Smooth muscle cell (in vitro differentiated cells): ENCODE data around the gene PTPRK. TPM values are rescaled to one million over a fixed set of nuclear protein-coding genes. Genes with fewer than 3 reads are reported as not detected.

Source experiments
- DNase-seq: peaks from one replicate; lab custom pipeline; 2025; ENCODE audit not compliant: unreplicated experiment; lab: John Stamatoyannopoulos, UW
- H2AFZ ChIP-seq: fragments of 200-600 bp; sonication (generic); 2 replicates; pipeline ENCODE4 v1.6.0; 2016; ENCODE audit warnings: antibody characterized with exemption, low read depth, mild to moderate bottlenecking
- H3F3A ChIP-seq: fragments of 200-600 bp; sonication (generic); 2 replicates; pipeline ENCODE4 v1.6.0; 2017; ENCODE audit warnings: antibody characterized with exemption, low read depth
- H3K27ac ChIP-seq: fragments of 200-600 bp; sonication (generic); 2 replicates; pipeline ENCODE4 v1.5.1; 2016; ENCODE audit warnings: low read depth, mild to moderate bottlenecking
- H3K27me3 ChIP-seq: fragments of 200-600 bp; sonication (generic); 2 replicates; pipeline ENCODE4 v1.6.1; 2016; ENCODE audit warnings: low read depth, mild to moderate bottlenecking
- H3K36me3 ChIP-seq: fragments of 200-600 bp; sonication (generic); 2 replicates; pipeline ENCODE4 v1.5.1; 2016; ENCODE audit warnings: low read depth
- H3K4me1 ChIP-seq: fragments of 200-600 bp; sonication (generic); 2 replicates; pipeline ENCODE4 v1.5.1; 2016; ENCODE audit warnings: low read depth
- H3K4me2 ChIP-seq: fragments of 200-600 bp; sonication (generic); 2 replicates; pipeline ENCODE4 v1.6.0; 2016; ENCODE audit warnings: mild to moderate bottlenecking
- H3K4me3 ChIP-seq: fragments of 200-600 bp; sonication (generic); 2 replicates; pipeline ENCODE4 v1.5.1; 2016; ENCODE audit warnings: mild to moderate bottlenecking
- H3K79me2 ChIP-seq: fragments of 200-600 bp; sonication (generic); 2 replicates; pipeline ENCODE4 v1.6.0; 2016; ENCODE audit warnings: low read depth, mild to moderate bottlenecking
- H3K9ac ChIP-seq: fragments of 200-600 bp; sonication (generic); 2 replicates; pipeline ENCODE4 v1.6.0; 2016; ENCODE audit warnings: low read depth
- H3K9me3 ChIP-seq: fragments of 200-600 bp; sonication (generic); replicated peaks from 2 replicates; pipeline ENCODE4 v1.5.1; 2016; ENCODE audit warnings: low read depth
- H4K20me1 ChIP-seq: fragments of 200-600 bp; sonication (generic); 2 replicates; pipeline ENCODE4 v1.6.0; 2016; ENCODE audit warnings: low read depth
- WGBS: methylation state at CpG from one replicate; pipeline ENCODE4 v1.1.7; 2016; ENCODE audit warnings: low lambda C conversion rate; 5-methylcytosine and 5-hydroxymethylcytosine counted together
- polyA plus RNA-seq: library from polyadenylated mRNA; unstranded; fragments of >200 nt; fragmentation: Nextera tagmentation; extraction: Ambion mirVana; gene quantifications from 2 replicates; pipeline ENCODE4 v1.2.1, GENCODE V29; 2016
- total RNA-seq: library from RNA; depleted of rRNA; stranded (reverse); fragments of >200 nt; gene quantifications from 2 replicates; pipeline ENCODE4 v1.2.3, GENCODE V29; 2014
- TF ChIP-seq, protein P1 (sequence below): fragments of 200-600 bp; sonication (generic); IDR thresholded peaks from 2 replicates; pipeline ENCODE4 v1.5.1; 2017; ENCODE audit warnings: borderline replicate concordance, mild to moderate bottlenecking, antibody characterized with exemption; ENCODE audit not compliant: insufficient read depth, poor library complexity, severe bottlenecking

PTPRK gene
- total and polyA plus RNA-seq, 2 experiments from 2014 or later, result 21.7 to 50.4 TPM

DNA sequence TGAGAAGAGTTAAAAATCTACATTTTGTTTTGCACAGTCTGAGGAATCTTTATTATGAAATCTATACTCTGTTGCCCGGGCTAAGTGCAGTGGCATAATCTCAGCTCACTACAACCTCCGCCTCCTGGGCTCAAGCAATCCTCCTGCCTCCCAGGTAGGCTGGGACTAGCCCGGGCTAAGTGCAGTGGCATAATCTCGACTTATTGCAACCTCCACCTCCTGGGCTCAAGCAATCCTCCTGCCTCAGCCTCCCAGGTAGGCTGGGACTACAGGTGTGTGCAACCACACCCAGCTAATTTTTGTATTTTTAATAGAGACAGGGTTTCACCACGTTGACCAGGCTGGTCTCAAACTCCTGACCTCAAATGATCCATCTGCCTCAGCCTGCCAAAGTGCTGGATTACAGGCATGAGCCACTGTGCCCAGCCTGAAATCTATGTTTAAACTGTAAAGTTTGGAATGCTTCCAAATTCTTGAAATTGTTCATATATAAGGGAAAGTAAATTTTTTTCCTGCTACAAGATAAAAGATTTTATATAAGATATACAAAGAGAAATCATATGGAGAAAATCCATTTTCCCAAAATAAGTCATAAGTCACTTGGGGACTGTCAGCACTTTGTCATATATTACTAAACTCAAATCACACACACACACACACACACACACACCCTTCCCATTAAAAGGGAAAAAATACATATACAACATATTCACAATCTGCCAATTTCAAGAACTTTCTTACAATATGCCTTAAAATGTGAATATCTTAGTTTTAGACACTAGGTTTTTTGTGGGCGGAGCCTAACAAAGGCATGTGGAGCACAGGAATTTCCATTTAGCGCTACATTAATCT is 19.4 kb downstream of the PTPRK start:
- Histone ChIP-seq H3K9me3 (no peaks in the 10 kb centered on the region), H2AFZ (no peak overlapping the region), H3K36me3 (no peaks in the 10 kb centered on the region), H3K4me1 (peaks cover under 1% of the 10 kb centered on the region), H3K27ac (no peak overlapping the region), H3K4me2 (no peak overlapping the region), H3F3A (no peaks in the 10 kb centered on the region), H3K9ac (no peak overlapping the region), H3K27me3 (no peaks in the 10 kb centered on the region), H4K20me1 (peaks cover 37% of the 10 kb centered on the region), H3K79me2 (peaks cover 91% of the 10 kb centered on the region), H3K4me3 (no peak overlapping the region)
- no peak for DNase-seq
- TF ChIP-seq, protein P1, sequence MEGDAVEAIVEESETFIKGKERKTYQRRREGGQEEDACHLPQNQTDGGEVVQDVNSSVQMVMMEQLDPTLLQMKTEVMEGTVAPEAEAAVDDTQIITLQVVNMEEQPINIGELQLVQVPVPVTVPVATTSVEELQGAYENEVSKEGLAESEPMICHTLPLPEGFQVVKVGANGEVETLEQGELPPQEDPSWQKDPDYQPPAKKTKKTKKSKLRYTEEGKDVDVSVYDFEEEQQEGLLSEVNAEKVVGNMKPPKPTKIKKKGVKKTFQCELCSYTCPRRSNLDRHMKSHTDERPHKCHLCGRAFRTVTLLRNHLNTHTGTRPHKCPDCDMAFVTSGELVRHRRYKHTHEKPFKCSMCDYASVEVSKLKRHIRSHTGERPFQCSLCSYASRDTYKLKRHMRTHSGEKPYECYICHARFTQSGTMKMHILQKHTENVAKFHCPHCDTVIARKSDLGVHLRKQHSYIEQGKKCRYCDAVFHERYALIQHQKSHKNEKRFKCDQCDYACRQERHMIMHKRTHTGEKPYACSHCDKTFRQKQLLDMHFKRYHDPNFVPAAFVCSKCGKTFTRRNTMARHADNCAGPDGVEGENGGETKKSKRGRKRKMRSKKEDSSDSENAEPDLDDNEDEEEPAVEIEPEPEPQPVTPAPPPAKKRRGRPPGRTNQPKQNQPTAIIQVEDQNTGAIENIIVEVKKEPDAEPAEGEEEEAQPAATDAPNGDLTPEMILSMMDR, result no peak
- WGBS, result 94% methylated on average over 7 of the region's 7 CpGs

DNA sequence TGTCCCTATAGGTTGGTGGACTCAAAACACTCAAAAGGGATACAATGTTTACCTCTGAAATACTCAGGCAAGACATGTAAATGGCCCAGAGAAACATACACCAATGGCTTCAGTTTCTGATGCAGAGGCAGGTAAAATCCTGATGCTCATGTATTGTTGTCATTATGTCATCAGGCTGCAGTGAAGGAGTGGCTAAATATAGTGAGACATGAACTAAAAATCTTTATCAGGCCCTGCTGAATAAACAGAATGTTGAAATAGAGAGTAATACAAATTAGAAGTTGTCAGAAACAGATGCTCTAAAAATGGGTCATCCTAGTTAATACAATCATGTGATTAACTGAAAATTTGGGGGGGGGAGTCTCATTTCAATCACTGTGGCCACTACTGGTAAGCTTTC is 20.4 kb downstream of the PTPRK start:
- no peak for DNase-seq
- Histone ChIP-seq H3K4me3 (no peak overlapping the region), H3K9me3 (no peaks in the 10 kb centered on the region), H3K79me2 (peaks cover 88% of the 10 kb centered on the region), H3K4me1 (peaks cover 8% of the 10 kb centered on the region), H4K20me1 (peaks cover 44% of the 10 kb centered on the region), H3F3A (no peaks in the 10 kb centered on the region), H3K9ac (no peak overlapping the region), H3K36me3 (no peaks in the 10 kb centered on the region), H3K4me2 (no peak overlapping the region), H3K27me3 (no peaks in the 10 kb centered on the region), H2AFZ (no peak overlapping the region), H3K27ac (no peak overlapping the region)
- TF ChIP-seq, protein P1, result no peak

DNA sequence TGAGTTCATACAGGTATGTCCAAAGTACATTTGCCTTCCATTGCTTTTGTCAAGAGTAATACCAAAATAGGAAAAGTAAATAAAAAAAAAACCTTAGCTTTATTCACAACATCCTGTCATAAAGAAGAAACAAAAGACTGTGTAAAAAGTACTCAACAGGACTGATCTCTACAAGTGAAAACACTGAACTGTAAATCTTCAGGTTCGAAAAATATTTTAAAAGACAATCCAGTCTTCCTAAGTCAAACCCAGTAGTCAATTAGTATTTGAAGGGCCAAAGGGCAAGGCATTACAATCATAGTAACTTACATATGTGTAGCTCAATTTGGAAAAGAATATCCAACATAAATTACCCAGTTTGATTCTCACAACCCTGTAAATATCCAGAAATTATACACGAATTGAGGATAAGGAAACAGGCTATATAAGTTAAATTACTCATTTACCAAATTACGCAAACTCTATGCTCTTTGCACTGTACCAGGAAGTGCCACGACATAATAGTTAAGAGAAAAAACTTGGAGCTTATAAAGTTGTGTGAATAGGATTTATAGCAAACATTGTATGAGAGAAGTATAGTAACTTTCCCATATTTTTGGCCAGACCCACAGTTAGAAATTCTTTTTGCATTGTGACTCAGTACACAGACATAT is 21.2 kb downstream of the PTPRK start:
- Histone ChIP-seq H3K27me3 (no peaks in the 10 kb centered on the region), H3K79me2 (peaks cover 86% of the 10 kb centered on the region), H3K27ac (no peak overlapping the region), H3K36me3 (no peaks in the 10 kb centered on the region), H4K20me1 (peaks cover 48% of the 10 kb centered on the region), H3F3A (no peaks in the 10 kb centered on the region), H3K9ac (no peak overlapping the region), H3K4me3 (no peak overlapping the region), H3K4me1 (peaks cover 15% of the 10 kb centered on the region), H3K4me2 (no peak overlapping the region), H2AFZ (no peak overlapping the region), H3K9me3 (no peaks in the 10 kb centered on the region)
- TF ChIP-seq, protein P1, result no peak
- DNase-seq, result no peak
- WGBS, result 72% methylated on average over 4 of the region's 4 CpGs
